ENCODE results near the gene ALOX5. TPM values are rescaled to one million over a fixed set of nuclear protein-coding genes. Genes with fewer than 3 reads are reported as not detected.

ALOX5 gene
- total RNA-seq, 1 donor from 2014 or later, result not detected

DNA sequence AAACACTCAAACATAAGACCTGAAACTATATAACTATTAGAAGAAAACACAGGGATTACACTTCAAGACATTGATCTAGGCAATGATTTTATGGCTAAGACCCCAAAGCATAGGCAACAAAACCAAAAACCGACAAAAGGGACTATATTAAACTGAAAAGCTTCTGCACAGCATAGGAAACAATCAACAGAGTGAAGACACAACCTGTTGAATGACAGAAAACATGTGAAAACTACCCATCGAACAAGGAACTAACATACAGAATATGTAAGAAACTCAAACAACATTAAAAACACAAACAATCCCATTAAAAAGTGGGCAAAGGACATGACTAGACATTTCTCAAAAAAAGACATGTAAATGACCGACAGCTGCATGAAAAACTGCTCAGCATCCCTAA is 109.0 kb downstream of the ALOX5 start:
- H3K4me1 Mint-ChIP-seq, result no peaks in the 10 kb centered on the region
- peaks cover 21% of the 10 kb centered on the region for H3K36me3 Mint-ChIP-seq (ENCODE audit: low read depth)
- peaks cover 14% of the 10 kb centered on the region for H3K9me3 Mint-ChIP-seq
- TF ChIP-seq, protein P1, sequence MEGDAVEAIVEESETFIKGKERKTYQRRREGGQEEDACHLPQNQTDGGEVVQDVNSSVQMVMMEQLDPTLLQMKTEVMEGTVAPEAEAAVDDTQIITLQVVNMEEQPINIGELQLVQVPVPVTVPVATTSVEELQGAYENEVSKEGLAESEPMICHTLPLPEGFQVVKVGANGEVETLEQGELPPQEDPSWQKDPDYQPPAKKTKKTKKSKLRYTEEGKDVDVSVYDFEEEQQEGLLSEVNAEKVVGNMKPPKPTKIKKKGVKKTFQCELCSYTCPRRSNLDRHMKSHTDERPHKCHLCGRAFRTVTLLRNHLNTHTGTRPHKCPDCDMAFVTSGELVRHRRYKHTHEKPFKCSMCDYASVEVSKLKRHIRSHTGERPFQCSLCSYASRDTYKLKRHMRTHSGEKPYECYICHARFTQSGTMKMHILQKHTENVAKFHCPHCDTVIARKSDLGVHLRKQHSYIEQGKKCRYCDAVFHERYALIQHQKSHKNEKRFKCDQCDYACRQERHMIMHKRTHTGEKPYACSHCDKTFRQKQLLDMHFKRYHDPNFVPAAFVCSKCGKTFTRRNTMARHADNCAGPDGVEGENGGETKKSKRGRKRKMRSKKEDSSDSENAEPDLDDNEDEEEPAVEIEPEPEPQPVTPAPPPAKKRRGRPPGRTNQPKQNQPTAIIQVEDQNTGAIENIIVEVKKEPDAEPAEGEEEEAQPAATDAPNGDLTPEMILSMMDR (conservative IDR thresholded peaks at IDR 0.05), result no peak
- DNase-seq (ENCODE audit: low read depth, low spot score), result no peak
- no peak overlapping the region for H3K27ac Mint-ChIP-seq (ENCODE audit: unreplicated experiment)
- H3K4me3 Mint-ChIP-seq, result no peak overlapping the region
- H3K27me3 Mint-ChIP-seq (ENCODE audit: low read depth), result no peaks in the 10 kb centered on the region

DNA sequence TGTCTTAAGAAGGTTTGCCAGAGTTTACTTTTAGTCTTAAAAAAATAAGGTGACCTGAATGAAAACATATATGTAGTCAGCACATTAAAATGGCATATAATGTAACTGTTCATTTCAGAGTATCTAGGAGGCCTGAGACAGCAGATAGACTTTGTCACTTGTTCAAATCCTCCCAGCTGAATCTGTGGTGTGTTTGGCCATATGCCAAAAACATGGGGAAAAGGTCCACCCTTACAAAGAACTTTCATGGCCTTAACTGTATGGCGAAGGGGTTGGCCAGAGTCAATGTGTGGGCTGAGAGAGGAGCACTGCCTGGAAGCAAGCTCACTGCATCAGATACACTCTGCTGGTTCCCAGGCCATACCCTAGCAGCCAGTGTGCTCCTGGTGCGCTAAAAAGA is 113.7 kb downstream of the ALOX5 start:
- H3K27me3 Mint-ChIP-seq (ENCODE audit: low read depth), result no peaks in the 10 kb centered on the region
- H3K27ac Mint-ChIP-seq (ENCODE audit: unreplicated experiment), result no peak overlapping the region
- no peak overlapping the region for H3K4me3 Mint-ChIP-seq
- peaks cover 9% of the 10 kb centered on the region for H3K36me3 Mint-ChIP-seq (ENCODE audit: low read depth)
- no peak for DNase-seq (ENCODE audit: low read depth, low spot score)
- TF ChIP-seq, protein P1 (conservative IDR thresholded peaks at IDR 0.05), result no peak
- H3K9me3 Mint-ChIP-seq, result no peaks in the 10 kb centered on the region
- H3K4me1 Mint-ChIP-seq, result no peaks in the 10 kb centered on the region

DNA sequence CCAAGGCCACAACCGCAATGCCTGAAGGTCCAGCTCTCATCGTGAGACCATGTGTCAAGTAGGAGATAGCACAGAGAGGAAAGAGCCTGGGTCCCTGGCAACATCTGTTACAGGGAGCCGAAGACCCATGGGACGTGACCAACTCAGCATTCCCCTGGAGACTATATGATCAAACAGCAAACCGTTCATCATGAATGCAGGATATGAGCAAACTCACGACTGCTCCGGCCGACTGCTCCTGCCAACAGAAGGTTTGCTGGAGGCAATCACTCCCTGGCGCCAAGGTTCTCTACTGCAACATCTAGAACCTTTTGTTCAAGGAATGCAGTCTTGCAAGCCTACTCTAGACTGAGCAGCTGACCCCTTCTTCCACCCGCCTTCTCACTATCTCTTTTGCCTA is 114.3 kb downstream of the ALOX5 start:
- Mint-ChIP-seq H3K4me1 (no peaks in the 10 kb centered on the region), H3K27me3 (ENCODE audit: low read depth) (no peaks in the 10 kb centered on the region), H3K36me3 (ENCODE audit: low read depth) (peaks cover 5% of the 10 kb centered on the region), H3K4me3 (no peak overlapping the region), H3K9me3 (no peaks in the 10 kb centered on the region), H3K27ac (ENCODE audit: unreplicated experiment) (no peak overlapping the region)
- DNase-seq (ENCODE audit: low read depth, low spot score), result no peak
- TF ChIP-seq, protein P1 (conservative IDR thresholded peaks at IDR 0.05), result no peak

- no peak for DNase-seq (ENCODE audit: low read depth, low spot score)
- Mint-ChIP-seq H3K27ac (ENCODE audit: unreplicated experiment) (no peak overlapping the region), H3K9me3 (peaks cover 4% of the 10 kb centered on the region), H3K4me1 (no peaks in the 10 kb centered on the region), H3K4me3 (no peak overlapping the region), H3K27me3 (ENCODE audit: low read depth) (no peaks in the 10 kb centered on the region), H3K36me3 (ENCODE audit: low read depth) (peaks cover 7% of the 10 kb centered on the region)
- TF ChIP-seq, protein P1 (conservative IDR thresholded peaks at IDR 0.05), result no peak
Measured at GRCh38 chr10:45490277-45490676, 116.3 kb downstream of the ALOX5 start.

DNA sequence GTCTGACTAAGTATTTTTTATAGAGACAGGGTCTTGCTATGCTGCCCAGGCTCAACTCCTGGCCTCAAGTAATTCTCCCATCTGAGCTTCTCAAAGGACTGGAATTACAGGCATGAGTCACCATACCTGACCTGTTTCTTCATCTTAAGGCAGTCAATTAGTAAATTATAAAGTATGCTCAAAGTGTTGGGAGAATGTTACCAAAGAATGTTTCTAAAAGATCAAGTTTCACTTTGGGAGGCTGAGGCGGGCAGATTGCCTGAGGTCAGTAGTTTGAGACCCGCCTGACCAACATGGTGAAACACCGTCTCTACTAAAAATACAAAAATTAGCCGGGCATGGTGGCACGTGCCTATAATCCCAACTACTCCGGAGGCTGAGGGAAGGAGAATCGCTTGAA is 117.0 kb downstream of the ALOX5 start:
- Mint-ChIP-seq H3K4me1 (no peaks in the 10 kb centered on the region), H3K9me3 (peaks cover 5% of the 10 kb centered on the region), H3K36me3 (ENCODE audit: low read depth) (peaks cover 8% of the 10 kb centered on the region), H3K4me3 (no peak overlapping the region), H3K27ac (ENCODE audit: unreplicated experiment) (no peak overlapping the region), H3K27me3 (ENCODE audit: low read depth) (no peaks in the 10 kb centered on the region)
- no peak for DNase-seq (ENCODE audit: low read depth, low spot score)
- TF ChIP-seq, protein P1 (conservative IDR thresholded peaks at IDR 0.05), result no peak

Other genes with a start within 250 kb of the ALOX5 start
- 0.09 TPM in 1 of 2 replicates, not detected in the other for gene OR13A1, start 58.6 kb upstream of the ALOX5 start, total RNA-seq

Measured in neural crest cell (in vitro differentiated cells).